ENCODE data around the gene FAM3A. TPM values are rescaled to one million over a fixed set of nuclear protein-coding genes. Genes with fewer than 3 reads are reported as not detected.

The FAM3A gene
- total and polyA plus RNA-seq, 2 of the 8 experiments (the other 6 are each of a cell fraction or from before 2014, with no cell fraction given): 16.2 to 18.6 TPM

DNA sequence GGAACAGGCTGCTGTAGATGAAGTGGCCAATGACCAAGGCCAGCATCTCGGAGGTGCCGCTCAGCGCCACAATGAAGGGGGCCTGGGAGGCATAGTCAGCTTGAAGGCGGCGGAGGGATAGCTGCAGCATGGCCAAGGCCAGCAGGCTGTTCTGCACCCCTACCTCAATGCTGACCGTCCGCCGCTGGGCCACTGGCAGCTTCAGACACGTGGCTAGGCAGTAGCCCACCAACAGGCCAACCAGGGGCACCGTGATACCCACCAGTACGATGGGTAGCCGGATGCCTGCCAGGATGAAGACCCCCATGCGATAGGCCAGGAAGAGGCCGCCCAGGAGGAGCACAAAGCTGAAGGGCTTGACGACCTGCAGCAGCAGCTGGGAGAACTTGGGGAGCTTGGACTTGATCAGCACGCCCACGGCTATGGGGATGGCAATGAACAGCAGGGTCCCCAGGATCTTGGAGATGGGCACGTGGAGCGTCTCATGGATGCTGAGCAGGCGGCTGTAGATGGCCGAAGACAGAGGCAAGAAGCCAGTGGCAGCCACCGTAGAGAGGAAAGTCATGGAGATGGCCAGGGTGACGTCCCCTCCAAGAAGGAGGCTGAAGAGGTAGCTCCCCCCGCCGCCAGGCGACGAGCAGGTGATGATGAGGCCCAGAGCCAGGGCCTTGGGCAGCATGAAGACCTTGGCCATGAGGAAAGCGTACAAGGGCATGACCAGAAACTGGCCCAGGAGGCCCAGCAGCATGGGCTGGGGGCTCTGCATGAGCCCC lies 28.3 kb downstream of the FAM3A start:
- no peak overlapping the region for H3K14ac ChIP-seq (ENCODE audit: insufficient read length)
- H3K36me3 ChIP-seq (ENCODE audit: control insufficient read depth in 2 of 4, insufficient read depth in 4 of 4, low read length in 3 of 4): peaks cover 0 to 13% (median 0%) of the 10 kb centered on the region in 4 experiments; a peak in 2 of 8 replicates
- no peak overlapping the region for H3K9ac ChIP-seq (replicated peaks in 1 of 4; ENCODE audit: extremely low read depth in 1 of 4, low read depth in 3 of 4, low read length in 3 of 4)
- no peak overlapping the region for H4K91ac ChIP-seq (replicated peaks; ENCODE audit: insufficient read length, low read length)
- H3K4ac ChIP-seq (replicated peaks; ENCODE audit: insufficient read length, low read depth, low read length): no peak overlapping the region
- peaks cover 0 to 12% (median 3%) of the 10 kb centered on the region in 4 experiments; a peak in 4 of 7 replicates for H3K4me1 ChIP-seq (replicated peaks in 1 of 4; ENCODE audit: control insufficient read depth in 3 of 4, insufficient read depth in 4 of 4, low read length in 3 of 4)
- peak overlapping the region in 1 of 2 experiments; percentile 68; a peak in 1 of 4 replicates for H3K4me2 ChIP-seq (ENCODE audit: insufficient read depth in 1 of 2, low read depth in 2 of 2, low read length in 2 of 2)
- no peak overlapping the region for H2BK15ac ChIP-seq (ENCODE audit: low read length)
- DNase-seq (ENCODE audit: low read depth in 1 of 2, low spot score in 2 of 2) (no peak), FAIRE-seq (no peak)
- H2BK12ac ChIP-seq (ENCODE audit: low read depth, low read length): no peak overlapping the region
- no peaks in the 10 kb centered on the region for H3K9me3 ChIP-seq (ENCODE audit: insufficient read depth in 2 of 2, low read depth in 1 of 2, low read length in 1 of 2)
- H2AFZ ChIP-seq (ENCODE audit: low read length): no peak overlapping the region
- CTCF ChIA-PET (ENCODE audit: partially characterized antibody): interaction anchor here (0.9 kb wide), 1 partner anchor 40 kb away, joined by 3 read pairs; no protein-coding TSS in a partner anchor
- H2BK120ac ChIP-seq (replicated peaks; ENCODE audit: low read depth, low read length): no peak overlapping the region
- H3K23ac ChIP-seq (ENCODE audit: insufficient read length): no peak overlapping the region
- H2BK5ac ChIP-seq (ENCODE audit: low read depth, low read length): no peak overlapping the region
- H3K79me1 ChIP-seq (ENCODE audit: low read depth, low read length): no peaks in the 10 kb centered on the region
- 90% methylated on average over 21 of the region's 28 CpGs; no CpG with 5 or more reads in 1 of the 2 experiments for WGBS, 2 experiments (ENCODE audit: extremely low coverage in 1 of 2, insufficient coverage in 1 of 2, insufficient read length in 1 of 2, insufficient replicate concordance in 2 of 2, low coverage in 1 of 2, low lambda C conversion rate in 2 of 2, missing lambda C conversion rate in 1 of 2)
- no peaks in the 10 kb centered on the region; a peak in 1 of 7 replicates for H3K27me3 ChIP-seq (replicated peaks in 1 of 4; ENCODE audit: control insufficient read depth in 3 of 4, extremely low read depth in 1 of 4, insufficient read depth in 3 of 4, low read length in 3 of 4)
- no peak overlapping the region for H3K56ac ChIP-seq (replicated peaks; ENCODE audit: insufficient read length, low read depth, low read length)
- peaks cover 1 to 2% of the 10 kb centered on the region in 2 experiments for H4K20me1 ChIP-seq (replicated peaks in 1 of 2; ENCODE audit: control insufficient read depth in 1 of 2, insufficient read depth in 2 of 2, low read length in 2 of 2)
- POLR2A ChIA-PET (ENCODE audit: partially characterized antibody): interaction anchor here (1.1 to 2.3 kb wide), 7 partner anchors 11 to 117 kb away, joined by 3 to 8 read pairs (median 5); partner anchors contain the start of genes FAM3A and RPL10
- H3K23me2 ChIP-seq (ENCODE audit: low read depth, low read length): no peaks in the 10 kb centered on the region; the same call in 1 of the 2 replicates
- no peak overlapping the region for H3K4me3 ChIP-seq (ENCODE audit: extremely low read depth in 1 of 4, insufficient read depth in 2 of 4, low read depth in 3 of 4, low read length in 4 of 4)
- TF ChIP-seq GTF2F1 (IDR thresholded peaks at IDR 0.05; ENCODE audit: borderline replicate concordance, low read depth, low read length) (no peak), CHD1 (IDR thresholded peaks at IDR 0.05; ENCODE audit: low read depth, low read length) (no peak), MAFK (IDR thresholded peaks at IDR 0.05; ENCODE audit: low read depth, low read length) (no peak), NANOG (IDR thresholded peaks at IDR 0.05; ENCODE audit: insufficient read depth, low read depth, low read length, poor library complexity, severe bottlenecking) (no peak), FOSL1 (IDR thresholded peaks at IDR 0.05; ENCODE audit: insufficient read depth, low read depth, low read length) (no peak), PHF8 (conservative IDR thresholded peaks at IDR 0.05; ENCODE audit: low read depth, low read length) (no peak), BCL11A (IDR thresholded peaks at IDR 0.05; ENCODE audit: low read depth in 2 of 2, low read length in 2 of 2) (no peak)
- TF ChIP-seq, protein P1, sequence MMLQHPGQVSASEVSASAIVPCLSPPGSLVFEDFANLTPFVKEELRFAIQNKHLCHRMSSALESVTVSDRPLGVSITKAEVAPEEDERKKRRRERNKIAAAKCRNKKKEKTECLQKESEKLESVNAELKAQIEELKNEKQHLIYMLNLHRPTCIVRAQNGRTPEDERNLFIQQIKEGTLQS (IDR thresholded peaks at IDR 0.05; ENCODE audit: insufficient read depth, low read depth, low read length): no peak
- no peak overlapping the region for H2AK5ac ChIP-seq (ENCODE audit: low read depth, low read length)
- H4K8ac ChIP-seq (ENCODE audit: extremely low read depth, insufficient read depth, low read length): no peak overlapping the region; the same call in 1 of the 2 replicates
- H3K79me2 ChIP-seq (ENCODE audit: control insufficient read depth in 1 of 2, insufficient read depth in 2 of 2, low read length in 2 of 2): no peaks in the 10 kb centered on the region
- no peak overlapping the region for H3K18ac ChIP-seq (ENCODE audit: extremely low read depth, low read length)
- H3K27ac ChIP-seq (ENCODE audit: low read depth, low read length): no peak overlapping the region
- H2BK20ac ChIP-seq (ENCODE audit: low read length): no peak overlapping the region
- H4K5ac ChIP-seq (ENCODE audit: insufficient read length, low read depth, low read length): no peak overlapping the region

Data from H1 (cell line).